ENCODE data around the gene C11orf52.

- TF ChIP-seq EZH2phosphoT487 (IDR thresholded peaks at IDR 0.05; ENCODE audit: low read length): no peak
- no peak for TF ChIP-seq EZH2 (optimal IDR thresholded peaks at IDR 0.05; ENCODE audit: low read depth, low read length)
These were observed 32.7 kb upstream of the C11orf52 start for GRCh38 chr11:111886032-111886431.

All from MM.1S (cell line).